ENCODE data around the gene CPED1.

DNA sequence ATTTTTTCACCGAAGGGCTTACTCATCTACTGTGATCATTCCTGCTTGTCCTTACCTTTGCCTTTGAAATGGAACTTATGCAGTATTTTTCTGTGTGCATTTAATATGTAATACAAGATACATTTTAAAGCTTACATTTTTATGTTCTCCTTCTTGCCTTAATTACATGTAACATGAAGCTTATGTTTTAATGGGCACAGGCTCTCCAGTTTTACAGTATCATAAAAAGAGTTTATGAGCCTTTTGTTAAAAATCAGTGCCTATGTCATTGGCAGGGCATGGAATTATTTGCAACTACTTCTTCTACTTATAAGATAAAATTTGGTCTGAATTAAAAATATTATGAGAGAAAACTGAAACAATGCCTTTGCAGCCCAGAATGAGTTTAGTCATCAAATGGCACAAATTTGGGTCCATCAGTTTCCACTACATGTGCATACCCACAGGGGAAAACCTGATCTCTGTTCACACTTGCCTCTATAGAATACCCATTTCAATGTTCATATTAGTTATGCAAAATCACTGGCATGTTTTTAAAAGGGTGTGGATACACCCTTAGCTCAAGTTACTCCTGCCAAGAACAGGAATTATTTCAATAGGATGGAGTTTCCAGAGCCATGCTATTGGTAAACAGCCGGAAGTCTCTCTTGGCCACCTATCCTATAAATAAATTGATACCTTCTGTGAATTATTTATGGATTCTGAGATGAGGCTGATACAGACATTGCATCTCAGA, 312.3 kb downstream of the CPED1 start:
- TF ChIP-seq, protein P1, sequence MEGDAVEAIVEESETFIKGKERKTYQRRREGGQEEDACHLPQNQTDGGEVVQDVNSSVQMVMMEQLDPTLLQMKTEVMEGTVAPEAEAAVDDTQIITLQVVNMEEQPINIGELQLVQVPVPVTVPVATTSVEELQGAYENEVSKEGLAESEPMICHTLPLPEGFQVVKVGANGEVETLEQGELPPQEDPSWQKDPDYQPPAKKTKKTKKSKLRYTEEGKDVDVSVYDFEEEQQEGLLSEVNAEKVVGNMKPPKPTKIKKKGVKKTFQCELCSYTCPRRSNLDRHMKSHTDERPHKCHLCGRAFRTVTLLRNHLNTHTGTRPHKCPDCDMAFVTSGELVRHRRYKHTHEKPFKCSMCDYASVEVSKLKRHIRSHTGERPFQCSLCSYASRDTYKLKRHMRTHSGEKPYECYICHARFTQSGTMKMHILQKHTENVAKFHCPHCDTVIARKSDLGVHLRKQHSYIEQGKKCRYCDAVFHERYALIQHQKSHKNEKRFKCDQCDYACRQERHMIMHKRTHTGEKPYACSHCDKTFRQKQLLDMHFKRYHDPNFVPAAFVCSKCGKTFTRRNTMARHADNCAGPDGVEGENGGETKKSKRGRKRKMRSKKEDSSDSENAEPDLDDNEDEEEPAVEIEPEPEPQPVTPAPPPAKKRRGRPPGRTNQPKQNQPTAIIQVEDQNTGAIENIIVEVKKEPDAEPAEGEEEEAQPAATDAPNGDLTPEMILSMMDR (conservative IDR thresholded peaks at IDR 0.05): no peak
- TF ChIP-seq ZFX (IDR thresholded peaks at IDR 0.05): no peak

Measured in C4-2B (cell line).